Mesenchymal stem cell (in vitro differentiated cells and primary cell): ENCODE results near the gene FBXW4.

Experiments
- DNase-seq: peaks from one replicate; pipeline ENCODE4 v3.0.0-alpha.2; 2013
- H2AFZ ChIP-seq: one replicate; pipeline ENCODE4 v1.6.1; 2013; ENCODE audit warnings: low read depth, mild to moderate bottlenecking, control low read depth, inconsistent platforms, low read length, moderate library complexity
- H2AK5ac ChIP-seq: 2 replicates; pipeline ENCODE4 v1.6.1; 2013; ENCODE audit warnings: low read length, moderate library complexity, mild to moderate bottlenecking, inconsistent platforms; ENCODE audit not compliant: severe bottlenecking
- H2BK120ac ChIP-seq: one replicate; pipeline ENCODE4 v1.6.1; 2013; ENCODE audit warnings: low read depth, mild to moderate bottlenecking, inconsistent platforms, low read length, moderate library complexity
- H2BK12ac ChIP-seq, 2 experiments: one replicate each; pipeline ENCODE4 v1.6.1; 2013; ENCODE audit warnings: inconsistent platforms in 2 of 2, low read length in 2 of 2, mild to moderate bottlenecking in 2 of 2, moderate library complexity in 2 of 2, control low read depth in 1 of 2
- H2BK15ac ChIP-seq: one replicate; pipeline ENCODE4 v1.6.1; 2013; ENCODE audit warnings: mild to moderate bottlenecking, low read depth, inconsistent platforms; ENCODE audit not compliant: poor library complexity, severe bottlenecking
- H2BK5ac ChIP-seq: 2 replicates; pipeline ENCODE4 v1.6.1; 2013; ENCODE audit warnings: low read depth, mild to moderate bottlenecking, low read length, control low read depth, inconsistent platforms; ENCODE audit not compliant: poor library complexity, severe bottlenecking
- H3K14ac ChIP-seq, 2 experiments: one replicate each; pipeline ENCODE4 v1.6.1; 2013; ENCODE audit warnings: inconsistent platforms in 2 of 2, low read length in 2 of 2, control low read depth in 1 of 2, mild to moderate bottlenecking in 1 of 2, moderate library complexity in 1 of 2
- H3K18ac ChIP-seq, 2 experiments: one replicate each; pipeline ENCODE4 v1.6.1; 2013; ENCODE audit warnings: inconsistent platforms in 2 of 2, low read length in 2 of 2, control low read depth in 1 of 2, low read depth in 1 of 2, mild to moderate bottlenecking in 1 of 2
- H3K23ac ChIP-seq, 2 experiments: one replicate each; pipeline ENCODE4 v1.6.1; 2013; ENCODE audit warnings: inconsistent platforms in 2 of 2, low read length in 2 of 2, mild to moderate bottlenecking in 2 of 2, moderate library complexity in 2 of 2, control low read depth in 1 of 2
- H3K27ac ChIP-seq: 2 replicates; pipeline ENCODE4 v1.5.1; 2013; ENCODE audit warnings: mild to moderate bottlenecking, moderate library complexity, low read length, control low read depth, inconsistent platforms; ENCODE audit not compliant: poor library complexity, severe bottlenecking
- H3K27me3 ChIP-seq, 2 experiments: 2 replicates each; pipeline versions ENCODE4 v1.6.1 to v1.7.0; 2013; ENCODE audit warnings: low read length in 2 of 2, mild to moderate bottlenecking in 2 of 2, moderate library complexity in 2 of 2, control low read depth in 1 of 2, inconsistent platforms in 1 of 2; ENCODE audit not compliant: control insufficient read depth in 1 of 2, insufficient read depth in 1 of 2
- H3K36me3 ChIP-seq, 2 experiments: 2 replicates each; pipeline versions ENCODE4 v1.6.1 to v1.7.0; 2013; ENCODE audit warnings: low read length in 2 of 2, control low read depth in 1 of 2, inconsistent platforms in 1 of 2, low read depth in 1 of 2, mild to moderate bottlenecking in 1 of 2; ENCODE audit not compliant: insufficient read depth in 2 of 2, control insufficient read depth in 1 of 2
- H3K4ac ChIP-seq, 2 experiments: one replicate each; pipeline ENCODE4 v1.6.1; 2013; ENCODE audit warnings: inconsistent platforms in 2 of 2, low read length in 2 of 2, mild to moderate bottlenecking in 2 of 2, moderate library complexity in 2 of 2, control low read depth in 1 of 2, low read depth in 1 of 2
- H3K4me1 ChIP-seq: 2 replicates; pipeline ENCODE4 v1.6.1; 2013; ENCODE audit warnings: low read depth, low read length, control low read depth; ENCODE audit not compliant: control insufficient read depth, insufficient read depth
- H3K4me2 ChIP-seq: 2 replicates; pipeline ENCODE4 v1.6.1; 2013; ENCODE audit warnings: low read length, mild to moderate bottlenecking, inconsistent platforms; ENCODE audit not compliant: poor library complexity, severe bottlenecking
- H3K4me3 ChIP-seq, 2 experiments: 2 replicates each; pipeline versions ENCODE4 v1.5.1 to v1.7.0; 2013; ENCODE audit warnings: low read length in 2 of 2, mild to moderate bottlenecking in 2 of 2, control low read depth in 1 of 2, low read depth in 1 of 2; ENCODE audit not compliant: insufficient read depth in 1 of 2
- H3K79me1 ChIP-seq: replicated peaks from 2 replicates; pipeline ENCODE4 v1.6.1; 2013; ENCODE audit warnings: mild to moderate bottlenecking, control low read depth, low read length, inconsistent platforms; ENCODE audit not compliant: poor library complexity, severe bottlenecking
- H3K9ac ChIP-seq: 2 replicates; pipeline ENCODE4 v1.7.0; 2013; ENCODE audit warnings: mild to moderate bottlenecking, low read length, moderate library complexity
- H3K9me3 ChIP-seq: 2 replicates; pipeline ENCODE4 v1.7.0; 2013; ENCODE audit warnings: mild to moderate bottlenecking, low read length; ENCODE audit not compliant: control insufficient read depth
- H4K8ac ChIP-seq: one replicate; pipeline ENCODE4 v1.6.1; 2013; ENCODE audit warnings: inconsistent platforms, mild to moderate bottlenecking, low read length, moderate library complexity
- H4K91ac ChIP-seq: one replicate; pipeline ENCODE4 v1.6.1; 2013; ENCODE audit warnings: mild to moderate bottlenecking, low read length, inconsistent platforms
- WGBS: methylation state at CpG from one replicate; pipeline ENCODE4 v1.1.7; 2013; ENCODE audit warnings: mixed read lengths; 5-methylcytosine and 5-hydroxymethylcytosine counted together

The FBXW4 gene

GRCh38 chr10:101568054-101568745 lies 126.8 kb downstream of the FBXW4 start:
- Histone ChIP-seq H3K27me3 (peaks cover 65 to 74% of the 10 kb centered on the region in 2 experiments), H2BK5ac (no peak overlapping the region), H4K91ac (no peak overlapping the region), H3K18ac (no peak overlapping the region), H3K36me3 (no peaks in the 10 kb centered on the region), H3K4me2 (no peak overlapping the region), H3K4me3 (no peak overlapping the region), H3K23ac (no peak overlapping the region), H3K9me3 (peaks cover 6% of the 10 kb centered on the region), H2BK120ac (no peak overlapping the region), H3K4ac (no peak overlapping the region), H2BK15ac (no peak overlapping the region), H2AK5ac (no peak overlapping the region), H2AFZ (no peak overlapping the region), H3K9ac (no peak overlapping the region), H3K14ac (no peak overlapping the region), H3K4me1 (peaks cover 28% of the 10 kb centered on the region), H4K8ac (no peak overlapping the region), H2BK12ac (no peak overlapping the region), H3K79me1 (no peaks in the 10 kb centered on the region), H3K27ac (no peak overlapping the region)
- 86% methylated on average over 16 of the region's 17 CpGs for WGBS
- no peak for DNase-seq

- H3K4me2 ChIP-seq: no peak overlapping the region
- no peak for DNase-seq
- no peak overlapping the region for H3K18ac ChIP-seq
- no peak overlapping the region for H2AK5ac ChIP-seq
- H3K23ac ChIP-seq: no peak overlapping the region
- peaks cover 70 to 82% of the 10 kb centered on the region in 2 experiments for H3K27me3 ChIP-seq
- H2BK120ac ChIP-seq: no peak overlapping the region
- no peaks in the 10 kb centered on the region for H3K9me3 ChIP-seq
- H3K4ac ChIP-seq: no peak overlapping the region
- H4K91ac ChIP-seq: no peak overlapping the region
- peaks cover 28% of the 10 kb centered on the region for H3K4me1 ChIP-seq
- no peak overlapping the region for H3K27ac ChIP-seq
- no peak overlapping the region for H2AFZ ChIP-seq
- no peak overlapping the region for H3K14ac ChIP-seq
- 84% methylated on average over 6 of the region's 7 CpGs for WGBS
- H3K9ac ChIP-seq: no peak overlapping the region
- no peak overlapping the region for H2BK12ac ChIP-seq
- no peak overlapping the region for H4K8ac ChIP-seq
- no peak overlapping the region for H2BK15ac ChIP-seq
- H3K79me1 ChIP-seq: no peaks in the 10 kb centered on the region
- H3K4me3 ChIP-seq: no peak overlapping the region
- H2BK5ac ChIP-seq: no peak overlapping the region
- H3K36me3 ChIP-seq: no peaks in the 10 kb centered on the region
Measured at GRCh38 chr10:101567165-101568006, 127.6 kb downstream of the FBXW4 start.

GRCh38 chr10:101566333-101567164 lies 128.4 kb downstream of the FBXW4 start:
- no peak overlapping the region for H2AK5ac ChIP-seq
- no peak overlapping the region for H3K4ac ChIP-seq
- H3K4me1 ChIP-seq: peaks cover 28% of the 10 kb centered on the region
- no peak overlapping the region for H4K91ac ChIP-seq
- peak; percentile 29 for DNase-seq
- no peaks in the 10 kb centered on the region for H3K79me1 ChIP-seq
- no peak overlapping the region for H2BK12ac ChIP-seq
- H4K8ac ChIP-seq: no peak overlapping the region
- no peak overlapping the region for H3K4me2 ChIP-seq
- H2BK15ac ChIP-seq: no peak overlapping the region
- 24% methylated on average over 52 of the region's 59 CpGs for WGBS
- no peak overlapping the region for H2BK5ac ChIP-seq
- H2AFZ ChIP-seq: no peak overlapping the region
- H3K27me3 ChIP-seq: peaks cover 74 to 90% of the 10 kb centered on the region in 2 experiments
- no peak overlapping the region for H3K18ac ChIP-seq
- H3K9me3 ChIP-seq: no peaks in the 10 kb centered on the region
- peak overlapping the region in 1 of 2 experiments; percentile 55 for H3K4me3 ChIP-seq
- no peaks in the 10 kb centered on the region for H3K36me3 ChIP-seq
- peak overlapping the region in 1 of 2 experiments; percentile 71 for H3K14ac ChIP-seq
- peak overlapping the region in 1 of 2 experiments; percentile 91 for H3K23ac ChIP-seq
- H3K27ac ChIP-seq: no peak overlapping the region
- H2BK120ac ChIP-seq: no peak overlapping the region
- no peak overlapping the region for H3K9ac ChIP-seq
